ENCODE results near the gene PXN. TPM values are rescaled to one million over a fixed set of nuclear protein-coding genes. Genes with fewer than 3 reads are reported as not detected.
A peak's percentile ranks its signal among the peaks of the same experiment; 100 is the strongest.
"Not testable (repeated sequence)": the region's sequence is repeated elsewhere in the genome, so short reads cannot be mapped to it uniquely, and the experiment has no call there.

The PXN gene
- polyA plus RNA-seq, 4 donors = 56.8 to 81.1 (median 64.3) TPM

DNA sequence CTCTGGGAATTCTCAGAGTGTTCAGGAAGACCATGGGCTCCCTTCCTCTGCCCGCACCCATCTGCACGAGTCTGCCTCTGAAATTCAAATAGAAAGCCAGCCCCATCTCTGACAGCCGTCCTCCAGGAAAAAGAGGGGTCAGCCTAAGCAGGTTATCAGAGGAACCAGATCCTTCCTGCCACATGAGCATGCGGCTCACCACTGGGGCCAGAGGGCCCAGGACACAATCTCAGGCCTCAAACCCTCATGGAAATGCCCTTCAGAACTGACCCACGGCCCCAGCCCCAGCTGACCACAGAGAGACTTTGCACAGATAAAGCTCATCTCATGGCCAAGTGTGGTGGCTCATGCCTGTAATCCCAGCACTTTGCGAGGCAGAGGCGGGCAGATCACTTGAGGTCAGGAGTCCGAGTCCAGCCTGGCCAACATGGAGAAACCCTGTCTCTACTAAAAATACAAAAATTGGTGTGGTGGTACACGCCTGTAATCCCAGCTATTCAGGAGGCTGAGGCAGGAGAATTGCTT, 23.2 kb downstream of the PXN start:
- DNase-seq (ENCODE audit: low read depth in 4 of 4, low spot score in 3 of 4) = no peak

DNA sequence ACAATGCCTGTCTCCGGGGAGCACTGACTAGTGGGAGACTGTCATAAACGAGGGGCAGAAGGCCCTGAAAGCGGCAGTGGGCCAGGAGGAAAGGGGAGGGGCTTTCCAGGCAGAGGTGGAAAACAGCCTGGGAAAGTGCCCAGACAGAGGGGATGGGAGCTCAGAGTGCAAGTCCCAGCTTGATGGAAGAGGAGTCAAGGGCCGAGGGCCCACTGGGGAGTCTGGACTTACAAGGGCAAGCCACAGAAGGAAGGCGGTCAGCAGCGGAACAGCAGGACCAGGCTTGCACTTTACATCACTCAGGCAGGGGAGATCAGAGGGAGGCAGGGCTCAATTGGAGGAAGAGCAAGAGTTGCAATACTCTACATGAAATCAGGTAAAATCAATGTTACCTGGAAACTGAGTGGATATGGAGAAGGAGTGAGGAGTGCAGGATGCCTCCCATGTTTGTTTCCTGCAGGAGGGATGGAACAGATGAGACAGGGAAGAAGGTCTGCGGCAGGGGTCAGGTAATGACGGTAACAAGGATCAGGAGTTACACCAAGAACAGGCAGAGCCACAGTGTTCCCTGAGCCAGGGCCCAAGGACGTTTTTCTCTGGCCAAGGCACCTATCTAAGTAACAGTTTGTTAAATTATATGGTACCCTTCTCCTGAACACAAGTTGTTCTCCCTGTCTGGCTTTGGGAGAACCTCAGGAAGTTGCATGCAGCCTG, 23.8 kb downstream of the PXN start:
- DNase-seq (ENCODE audit: low read depth in 4 of 4, low spot score in 3 of 4) = no peak

DNA sequence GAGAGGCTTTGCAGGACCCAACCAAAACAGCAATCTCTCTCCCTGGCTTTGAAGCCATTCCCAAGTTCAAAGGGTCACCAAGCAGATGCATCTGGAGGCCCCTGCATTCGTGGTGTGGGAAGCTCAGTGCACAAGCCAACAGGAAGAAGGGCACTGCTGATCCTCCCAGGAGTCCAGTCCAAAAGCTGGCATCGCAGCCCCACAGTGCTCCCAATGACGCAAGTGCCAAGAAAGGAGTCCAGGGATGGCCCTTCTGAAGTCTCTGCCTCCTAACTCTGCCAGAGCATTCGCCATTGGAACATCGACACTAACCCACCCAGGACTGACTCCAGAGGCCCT, 25.1 kb downstream of the PXN start:
- no peak for DNase-seq (ENCODE audit: low read depth in 4 of 4, low spot score in 3 of 4)

DNA sequence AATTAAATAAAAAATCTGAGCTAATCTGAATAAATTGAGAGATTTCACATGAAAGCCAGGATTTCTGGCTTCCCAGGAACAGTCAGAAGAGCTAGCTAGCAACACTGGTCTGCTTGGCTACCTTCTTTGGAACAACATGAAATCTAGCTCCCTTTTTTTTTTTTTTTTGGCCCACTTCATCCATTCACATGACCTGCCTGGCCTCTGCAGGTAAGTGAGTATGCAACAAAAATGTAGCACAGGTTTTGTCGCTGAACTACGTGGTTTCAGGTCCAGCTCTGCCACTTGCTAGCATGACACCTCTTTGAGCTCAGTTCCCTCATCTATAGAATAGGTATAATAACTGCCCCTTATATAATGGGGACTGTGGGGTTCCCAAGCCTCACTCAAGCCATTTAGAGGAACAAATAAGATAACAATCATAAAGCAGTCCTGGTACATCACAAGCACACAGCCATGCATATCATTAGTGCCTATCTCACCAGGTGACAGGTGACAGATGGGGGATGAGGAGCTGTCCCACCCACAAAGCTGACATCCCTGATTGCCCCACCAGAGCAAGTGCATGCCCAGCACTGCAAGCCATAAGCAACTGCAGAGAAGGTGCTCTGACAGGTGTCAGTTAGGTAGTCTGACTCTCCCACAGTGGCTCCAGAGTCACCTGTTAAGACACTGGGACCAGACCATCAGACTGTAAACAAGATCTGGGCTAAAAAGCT, 25.6 kb downstream of the PXN start:
- DNase-seq (ENCODE audit: low read depth in 4 of 4, low spot score in 3 of 4) = no peak

DNA sequence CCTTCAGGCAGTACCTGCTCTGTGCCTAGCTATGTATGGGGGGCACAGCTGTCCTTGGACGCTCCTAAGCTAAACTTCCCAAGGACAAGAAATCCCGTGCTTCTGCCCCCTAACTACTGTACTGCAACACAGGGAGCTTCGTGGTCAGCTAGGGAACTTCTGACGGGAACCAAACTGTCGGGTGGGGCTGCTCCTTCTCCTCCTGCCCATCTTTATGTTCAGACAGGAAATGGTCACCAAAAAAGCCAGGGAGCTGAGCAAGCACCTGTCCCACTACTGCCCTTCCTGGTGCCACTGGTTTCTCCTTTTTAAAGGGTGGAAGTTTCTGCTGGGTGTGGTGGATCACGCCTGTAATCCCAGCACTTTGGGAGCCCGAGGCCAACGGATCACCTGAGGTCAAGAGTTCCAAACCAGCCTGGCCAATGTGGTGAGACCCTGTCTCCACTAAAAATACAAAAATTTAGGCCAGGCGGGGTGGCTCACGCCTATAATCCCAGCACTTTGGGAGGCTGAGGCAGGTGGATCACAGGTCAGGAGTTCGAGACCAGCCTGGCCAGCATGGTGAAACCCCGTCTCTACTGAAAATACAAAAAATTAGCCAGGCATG, 26.6 kb downstream of the PXN start:
- DNase-seq (ENCODE audit: low read depth in 4 of 4, low spot score in 3 of 4) = no peak

DNA sequence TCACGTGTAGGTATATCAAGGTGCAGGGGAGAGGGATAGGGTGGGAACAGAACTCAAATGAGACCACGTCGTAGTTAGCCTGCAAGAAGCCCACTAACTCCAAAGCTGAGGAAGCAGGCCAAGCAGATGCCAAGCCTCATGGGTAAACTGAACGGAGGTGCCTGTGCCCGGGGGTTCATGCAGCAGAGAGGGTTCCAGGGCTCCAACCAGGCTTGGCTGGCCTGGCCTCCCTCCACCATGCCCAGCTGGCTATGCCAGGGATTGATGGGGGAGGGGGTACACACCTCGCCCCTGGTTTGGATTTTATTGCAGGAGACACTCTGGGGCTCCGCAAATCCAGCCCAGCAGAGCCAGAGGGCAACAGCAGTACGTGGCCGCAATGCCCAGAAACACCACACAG, 27.3 kb downstream of the PXN start:
- no peak for DNase-seq (ENCODE audit: low read depth in 4 of 4, low spot score in 3 of 4)

DNA sequence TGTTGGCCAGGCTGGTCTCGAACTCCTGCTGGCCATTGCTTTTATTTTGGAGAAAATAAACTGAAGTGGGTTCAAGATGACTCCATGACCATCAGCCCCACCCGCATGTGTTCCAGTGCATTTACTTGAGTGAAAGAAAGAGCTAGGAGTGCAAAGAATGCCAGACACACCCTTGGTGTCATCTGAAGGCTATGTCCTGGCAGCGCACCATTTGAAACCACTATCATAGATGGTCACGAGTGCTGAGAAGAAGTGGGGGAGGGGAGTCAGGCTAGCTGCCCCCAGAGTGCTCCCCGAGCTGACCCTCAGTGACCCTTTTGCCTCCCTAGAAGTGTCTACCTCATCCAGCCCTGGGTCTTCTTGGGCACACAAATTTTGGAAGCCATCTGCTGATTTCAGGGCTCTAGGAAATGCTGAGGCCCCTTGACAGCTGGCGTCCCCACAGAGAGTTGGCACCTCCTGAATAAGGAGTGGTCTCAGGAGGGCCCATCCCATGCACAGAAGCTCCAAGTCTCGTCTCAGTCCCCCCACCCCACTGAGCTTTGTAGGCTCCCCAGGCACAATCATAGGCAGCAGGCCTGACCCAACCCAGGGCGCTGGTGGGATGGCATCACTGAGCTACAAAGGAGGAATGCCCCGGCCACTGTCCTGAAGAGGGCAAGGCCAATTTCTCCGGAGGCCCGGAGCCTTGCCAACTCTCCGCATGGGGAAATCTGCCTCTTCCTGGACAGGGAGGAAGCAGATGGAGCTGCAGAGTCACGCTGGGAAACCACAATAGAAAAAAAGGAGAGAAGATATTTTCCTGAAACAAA, 28.0 kb downstream of the PXN start:
- DNase-seq (ENCODE audit: low read depth in 4 of 4, low spot score in 3 of 4) = no peak

DNA sequence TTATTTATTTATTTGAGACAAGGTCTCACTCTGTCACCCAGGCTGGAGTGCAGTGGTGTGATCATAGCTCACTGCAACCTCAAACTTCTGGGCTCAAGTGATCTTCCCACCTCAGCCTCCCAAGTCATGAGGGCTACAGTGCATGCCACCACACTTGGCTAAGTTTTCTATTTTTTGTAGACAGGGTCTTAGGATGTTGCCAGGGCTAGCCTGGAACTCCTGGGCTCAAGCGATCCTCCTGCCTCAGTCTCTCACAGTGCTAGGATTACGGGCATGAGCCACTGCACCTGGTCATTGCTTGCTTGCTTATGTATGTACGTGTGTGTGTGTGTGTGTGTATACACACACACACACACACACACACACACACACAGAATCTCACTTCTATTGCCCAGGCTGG, 28.7 kb downstream of the PXN start:
- not testable (repeated sequence) for DNase-seq (ENCODE audit: low read depth in 4 of 4, low spot score in 3 of 4)

DNA sequence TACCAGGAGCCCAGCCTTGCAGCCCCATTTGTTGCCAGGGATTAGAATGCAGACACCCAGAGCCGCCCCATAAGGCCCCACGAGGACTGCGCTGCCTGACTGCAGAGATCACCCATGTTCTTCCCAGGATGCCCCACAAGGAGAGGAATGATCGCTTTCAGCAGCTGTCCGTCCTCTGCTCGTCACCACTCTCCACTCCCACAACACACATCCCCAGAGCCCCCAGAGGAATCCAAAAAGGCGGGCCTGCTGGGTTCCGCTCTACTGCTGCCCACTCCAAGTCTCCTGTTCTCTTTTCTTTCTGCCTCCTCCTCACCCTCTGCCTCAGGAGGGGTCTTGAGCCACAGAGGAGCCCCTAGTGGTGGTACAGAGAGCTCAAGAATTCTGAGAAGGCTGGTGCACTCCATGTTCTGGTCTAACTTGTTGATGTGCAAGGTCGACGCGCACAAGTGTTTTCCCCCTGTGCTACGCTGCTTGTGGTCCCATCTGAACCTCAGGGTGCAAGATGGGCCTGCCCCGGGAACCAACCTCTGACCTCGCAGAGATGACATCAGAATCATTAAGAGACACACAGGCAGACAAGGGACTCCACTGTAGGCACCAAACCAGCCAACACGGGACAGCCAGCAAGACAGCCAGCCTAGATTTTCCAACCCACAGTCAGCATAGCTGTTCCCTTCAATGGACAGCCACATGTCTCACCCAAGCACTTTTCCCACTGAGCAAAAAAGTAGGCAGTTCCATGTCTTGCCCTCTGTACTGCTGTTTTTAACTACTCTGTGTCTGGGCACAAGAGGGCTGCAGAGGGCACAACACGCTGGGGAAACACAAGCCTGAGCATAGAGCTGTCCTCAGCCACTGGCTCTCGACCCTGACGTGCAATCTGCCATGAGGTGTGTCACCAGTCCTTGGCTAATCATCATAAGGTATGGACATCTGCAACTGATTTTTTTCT, 29.9 kb downstream of the PXN start:
- no peak for DNase-seq (ENCODE audit: low read depth in 4 of 4, low spot score in 3 of 4)

DNA sequence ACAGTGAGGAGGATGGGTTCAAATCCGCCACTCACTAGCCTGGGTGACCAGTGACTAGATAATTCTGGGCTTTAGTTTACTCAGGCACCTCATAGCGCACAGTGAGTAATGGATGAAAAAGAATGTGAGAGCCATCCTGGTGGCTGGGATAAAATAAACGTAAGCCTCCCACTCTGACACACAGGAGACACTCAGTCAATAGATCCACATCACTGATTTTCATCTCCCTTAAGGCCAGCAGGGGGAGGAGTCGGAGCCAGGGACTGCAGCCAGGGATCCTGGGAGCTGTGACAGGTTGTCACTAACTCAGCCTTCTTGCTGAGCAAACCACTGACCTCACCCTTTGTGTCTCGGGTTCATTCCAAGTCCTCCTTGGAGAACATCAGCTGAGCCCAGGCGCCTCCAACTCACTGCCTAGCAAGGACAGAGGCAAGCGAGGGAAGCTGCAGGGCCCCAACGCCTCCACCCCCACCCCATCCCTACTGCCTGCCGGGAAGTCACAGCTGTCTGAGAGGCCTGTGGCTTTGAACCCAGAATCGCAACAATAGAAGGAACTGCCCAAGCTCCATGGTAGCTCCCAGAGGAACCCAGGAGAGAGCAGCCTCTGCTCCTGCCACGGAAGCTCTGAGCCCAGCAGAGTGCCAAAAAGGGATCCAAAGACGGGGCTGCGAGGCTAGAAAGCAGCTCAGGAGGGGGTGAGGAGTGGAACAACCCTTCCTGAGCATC, 30.7 kb downstream of the PXN start:
- DNase-seq (ENCODE audit: low read depth in 4 of 4, low spot score in 3 of 4) = peak in 3 of 4 donors; percentile 61 to 67 (median 63)

DNA sequence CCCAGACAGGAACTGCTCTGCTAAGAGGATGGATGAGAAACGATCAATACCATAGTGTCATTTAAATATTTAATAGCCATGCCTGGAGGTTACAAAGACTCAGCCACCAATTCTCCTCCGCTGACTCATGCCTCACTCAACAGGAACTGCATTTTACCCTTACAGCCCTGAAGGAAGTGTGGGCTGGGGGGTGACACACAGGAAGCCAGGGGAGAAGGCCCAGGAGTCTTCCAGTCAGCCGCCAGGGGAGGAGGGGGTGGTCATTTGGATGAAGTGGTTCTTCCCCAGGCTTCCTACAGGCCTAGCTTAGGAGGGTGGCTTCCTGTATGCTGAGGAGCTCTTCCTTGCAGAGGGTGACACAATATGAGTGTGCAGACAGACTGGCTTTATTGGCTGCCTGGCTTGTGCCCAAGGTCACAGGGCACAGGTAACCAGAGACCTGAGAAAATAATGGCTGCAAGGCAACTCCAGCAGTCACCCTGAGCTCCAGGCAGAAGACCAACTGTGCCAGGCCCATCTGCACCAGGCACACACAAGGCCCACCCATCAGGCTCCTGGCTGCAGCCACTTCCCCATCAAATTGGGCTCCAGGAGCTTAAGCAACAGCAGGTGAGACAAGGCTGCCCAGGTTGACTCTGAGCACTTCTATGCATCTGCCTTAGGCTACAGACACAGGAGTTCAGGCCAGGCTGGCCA, 34.1 kb downstream of the PXN start:
- no peak for DNase-seq (ENCODE audit: low read depth in 4 of 4, low spot score in 3 of 4)

DNA sequence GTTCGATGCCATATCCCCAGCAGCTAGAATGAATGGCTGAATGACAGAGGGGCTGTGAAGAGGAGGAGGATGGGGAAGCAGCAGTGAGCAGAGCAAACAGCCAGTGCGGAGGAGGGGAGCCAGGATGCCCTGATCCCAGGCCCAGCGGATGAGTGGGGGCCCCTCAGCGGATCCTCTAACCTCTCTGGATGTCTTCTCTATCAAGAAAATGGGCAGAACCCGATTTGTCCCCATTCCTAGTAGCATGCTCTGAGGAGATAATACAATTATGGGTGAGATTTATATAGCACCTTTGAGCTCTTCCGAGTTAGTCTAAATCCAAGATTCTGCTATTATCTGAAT, 34.6 kb downstream of the PXN start:
- no peak for DNase-seq (ENCODE audit: low read depth in 4 of 4, low spot score in 3 of 4)

DNA sequence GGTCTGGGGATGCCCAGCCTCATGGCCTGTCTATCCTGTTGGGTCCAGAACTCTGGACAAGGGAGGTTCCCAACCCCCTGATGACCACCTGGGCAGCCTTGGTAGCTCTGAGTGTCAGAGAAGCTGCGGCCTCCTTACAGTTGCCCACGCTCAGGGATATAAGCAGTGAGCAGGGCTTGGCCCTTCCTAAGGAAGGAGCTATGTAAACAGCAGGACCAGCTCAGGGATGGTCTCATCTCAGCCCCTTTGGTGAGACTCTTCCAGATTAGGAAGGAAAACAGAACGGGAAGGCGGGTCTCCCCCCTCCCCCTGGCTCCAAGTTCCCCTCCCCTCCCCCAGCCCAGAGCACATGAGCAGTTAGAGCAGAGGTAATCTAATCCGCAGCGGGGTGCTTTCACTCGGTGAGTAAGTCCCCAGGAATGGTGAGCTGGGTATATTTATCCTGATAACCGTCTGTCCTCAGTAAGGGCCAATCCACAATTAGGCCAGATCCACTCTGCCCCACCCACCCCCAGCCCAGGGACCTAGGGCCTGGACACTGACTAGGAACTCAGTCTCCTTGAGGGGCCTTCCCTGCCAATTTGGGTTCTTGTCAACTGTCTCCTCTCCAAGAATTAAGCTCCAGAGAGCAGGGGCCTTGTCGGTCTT, 35.1 kb downstream of the PXN start:
- peak in 1 of 4 donors; percentile 60 for DNase-seq (ENCODE audit: low read depth in 4 of 4, low spot score in 3 of 4)

DNA sequence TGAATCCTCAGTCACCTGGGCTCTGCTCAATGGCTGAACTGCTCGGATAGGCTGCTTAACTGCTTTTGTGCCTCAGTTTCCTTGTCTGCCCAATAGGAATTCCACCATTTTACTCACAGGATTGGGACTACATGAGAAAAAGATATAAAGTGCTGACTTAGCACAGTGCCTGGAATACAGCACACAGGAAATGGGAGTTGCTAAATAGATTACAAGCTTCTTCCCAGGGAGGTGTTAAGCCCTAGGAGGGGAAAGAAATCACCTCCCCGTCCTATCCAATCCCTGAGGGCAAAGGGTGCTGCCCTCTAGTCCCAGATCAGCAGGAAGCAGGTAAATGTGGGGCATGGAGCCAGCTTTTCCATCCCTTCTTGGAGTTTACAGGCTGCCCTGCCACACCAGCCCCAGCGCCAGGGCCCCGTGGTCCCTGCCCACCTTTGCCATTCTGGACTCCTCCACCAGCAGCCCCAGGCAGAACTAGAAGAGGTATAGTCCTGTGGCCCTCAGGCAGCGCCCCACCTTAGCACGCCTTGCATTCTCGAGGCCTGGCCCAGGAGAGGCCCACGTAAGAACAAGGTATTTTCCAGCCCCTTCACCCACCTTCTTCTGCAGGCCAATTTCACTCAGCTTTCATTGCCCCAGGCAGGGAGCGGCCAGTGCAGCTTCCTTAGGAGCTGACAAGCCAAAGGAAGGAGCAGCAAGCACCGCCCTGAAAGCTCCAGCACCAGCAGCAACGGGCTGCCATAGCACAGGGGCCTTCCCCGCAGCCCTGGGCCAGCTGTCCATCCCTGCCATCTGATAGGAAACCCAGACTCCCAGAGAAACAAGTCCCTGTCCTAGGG, 35.8 kb downstream of the PXN start:
- no peak for DNase-seq (ENCODE audit: low read depth in 4 of 4, low spot score in 3 of 4)

DNA sequence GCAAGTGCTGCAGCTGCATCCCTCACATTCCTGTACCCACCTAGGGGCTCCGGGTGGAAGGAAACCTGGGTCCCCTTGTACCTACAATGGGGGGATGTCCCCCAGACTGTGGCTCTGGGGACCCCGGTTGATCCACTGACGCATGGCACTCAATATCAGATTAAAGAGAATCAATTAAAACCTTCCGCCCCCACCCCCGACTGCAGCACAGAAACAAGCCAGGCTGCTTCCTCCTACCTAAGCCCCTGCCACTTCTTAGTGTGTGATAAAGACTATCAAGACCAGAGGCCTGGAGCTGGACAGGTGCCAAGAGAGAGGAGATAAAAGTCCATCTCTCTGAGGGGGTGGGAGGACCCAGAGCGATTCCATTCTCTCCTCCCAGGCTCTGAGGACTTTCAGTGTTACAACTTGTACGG, 36.5 kb downstream of the PXN start:
- no peak for DNase-seq (ENCODE audit: low read depth in 4 of 4, low spot score in 3 of 4)

DNA sequence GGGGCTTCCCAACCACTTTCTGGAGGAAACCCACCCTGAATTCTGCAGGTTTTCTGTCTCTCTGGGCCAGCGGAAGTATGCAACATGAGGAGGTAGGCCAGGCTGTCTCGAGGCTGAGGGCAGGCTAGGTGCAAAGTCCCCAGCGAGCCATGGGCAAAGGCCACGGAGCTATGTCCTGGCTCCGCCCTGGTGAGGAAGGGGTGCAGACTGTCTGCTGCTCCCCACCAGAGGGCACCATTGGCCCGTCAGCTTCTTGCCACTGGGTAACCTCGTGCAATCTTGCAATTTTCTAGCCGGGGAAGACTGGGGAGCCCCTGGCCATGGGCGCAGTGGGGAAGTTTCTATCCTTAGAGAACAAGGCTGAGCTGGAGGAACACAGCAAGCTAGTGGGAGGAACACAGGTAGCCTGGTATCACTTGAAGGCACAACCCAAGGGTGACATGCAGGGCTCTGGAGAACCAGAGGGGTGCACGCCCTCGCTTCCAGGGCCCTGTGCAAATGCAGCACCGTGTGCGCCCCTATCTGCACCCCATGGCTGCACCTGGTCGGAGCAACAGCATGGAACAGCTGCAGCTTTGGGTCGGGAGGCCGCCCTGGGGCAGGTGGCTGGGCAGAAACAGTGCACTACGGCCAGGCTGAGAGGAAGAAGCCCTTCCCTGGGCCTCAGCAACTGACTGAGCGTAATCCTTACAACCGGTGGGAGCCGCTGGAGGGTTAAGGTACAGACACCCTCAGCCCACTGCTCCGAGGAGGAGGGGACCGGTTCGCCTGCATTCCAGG, 37.0 kb downstream of the PXN start:
- DNase-seq (ENCODE audit: low read depth in 4 of 4, low spot score in 3 of 4) = peak in 3 of 4 donors; percentile 73 to 77 (median 74)

DNA sequence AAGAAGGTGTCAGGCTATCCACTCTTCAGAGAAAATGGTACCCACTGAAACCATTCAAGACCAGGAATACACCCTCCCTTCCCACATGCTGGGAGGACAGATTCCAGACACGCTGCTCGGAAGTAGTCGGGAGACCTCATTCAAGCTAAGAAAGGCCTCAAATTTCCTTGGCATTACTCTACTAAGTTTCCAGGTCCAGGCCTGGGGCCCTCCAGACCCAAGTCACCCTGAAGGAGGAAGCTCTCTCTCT, 37.6 kb downstream of the PXN start:
- no peak for DNase-seq (ENCODE audit: low read depth in 4 of 4, low spot score in 3 of 4)

Measured in left renal pelvis (tissue), 4 donors.